GM21737 (cell line): ENCODE results near the gene KNSTRN.

ENCODE experiments used
- ATAC-seq: cut with Tn5 transposase; IDR thresholded peaks from one replicate; pipeline ENCODE4 v1.9.1; 2021; ENCODE audit warnings: mild to moderate bottlenecking, moderate library complexity; ENCODE audit not compliant: unreplicated experiment

The KNSTRN gene

DNA sequence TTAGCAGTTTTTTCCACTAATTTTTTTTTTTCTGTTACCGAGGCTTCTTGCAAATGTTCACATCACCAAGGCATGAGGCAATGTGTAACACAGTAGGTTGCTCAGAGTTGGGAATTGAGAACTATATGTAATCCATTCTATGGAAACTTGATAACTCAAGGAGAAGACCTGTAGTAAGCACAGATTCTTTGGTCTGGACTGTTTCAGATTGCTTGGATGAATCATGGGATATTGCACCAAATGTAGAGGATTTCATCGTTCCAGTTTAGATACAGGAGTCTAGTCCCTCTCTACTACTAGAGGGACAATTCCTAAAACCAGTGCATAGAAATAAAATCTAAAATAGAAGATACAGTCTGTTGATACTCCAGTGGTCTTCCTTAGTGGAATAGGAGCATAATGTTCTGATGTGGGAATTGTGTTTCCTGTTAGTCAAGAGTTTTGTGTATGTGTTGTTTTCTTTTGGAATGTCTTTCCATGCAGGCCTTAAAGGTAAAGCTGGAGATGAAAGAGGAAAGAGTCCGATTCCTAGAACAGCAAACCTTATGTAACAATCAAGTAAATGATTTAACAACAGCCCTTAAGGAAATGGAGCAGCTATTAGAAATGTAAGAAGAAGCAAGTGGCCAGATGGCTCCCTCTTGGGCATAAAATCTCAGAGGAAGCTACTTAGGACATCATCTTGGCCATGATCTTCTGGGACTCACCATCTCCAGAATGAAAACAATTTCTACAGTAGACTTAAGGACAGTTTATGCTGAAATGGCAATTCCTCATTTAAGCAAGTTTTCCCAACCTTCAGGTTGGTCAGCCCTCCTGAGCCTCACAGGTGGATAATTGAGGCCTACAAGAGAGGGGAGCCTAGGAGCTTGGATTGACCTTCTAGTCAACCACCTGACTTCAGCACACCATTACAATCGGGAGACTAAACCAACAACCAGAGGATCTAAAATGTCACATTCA lies 10.7 kb downstream of the KNSTRN start:
- no peak for ATAC-seq

GRCh38 chr15:40397688-40398412 lies 15.3 kb downstream of the KNSTRN start:
- ATAC-seq = no peak

DNA sequence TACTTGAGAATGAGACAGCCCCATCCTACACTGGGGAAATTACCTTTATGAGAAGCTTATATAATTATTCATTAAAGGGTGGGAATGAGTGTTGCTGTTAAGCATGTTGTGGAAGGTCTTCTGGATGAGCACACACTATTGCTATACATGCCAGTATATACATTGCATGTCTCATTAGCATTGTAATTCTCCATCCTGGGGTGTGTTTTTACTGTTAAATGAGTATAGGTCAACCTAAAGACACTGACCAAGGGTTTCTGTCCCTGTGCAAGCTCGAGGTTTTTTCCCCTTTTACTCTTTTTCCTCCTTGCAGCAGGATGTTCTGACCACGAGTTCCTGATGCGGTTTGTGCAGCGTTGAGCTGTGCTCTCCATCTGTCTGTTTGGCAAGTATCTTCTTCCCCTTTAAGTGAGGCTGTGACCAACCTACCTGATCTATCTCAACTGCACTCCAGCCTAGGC lies 15.9 kb downstream of the KNSTRN start:
- peak; percentile 72 for ATAC-seq

- ATAC-seq = no peak
Observed at GRCh38 chr15:40399370-40399769, 16.8 kb downstream of the KNSTRN start.

- ATAC-seq = peak; percentile 84
Observed at GRCh38 chr15:40405501-40406381, 23.2 kb downstream of the KNSTRN start, which contains the start of gene IVD. TSS of gene IVD (plus strand) at chr15:40405795. CDS start at chr15:40405828, 33 bp downstream.

DNA sequence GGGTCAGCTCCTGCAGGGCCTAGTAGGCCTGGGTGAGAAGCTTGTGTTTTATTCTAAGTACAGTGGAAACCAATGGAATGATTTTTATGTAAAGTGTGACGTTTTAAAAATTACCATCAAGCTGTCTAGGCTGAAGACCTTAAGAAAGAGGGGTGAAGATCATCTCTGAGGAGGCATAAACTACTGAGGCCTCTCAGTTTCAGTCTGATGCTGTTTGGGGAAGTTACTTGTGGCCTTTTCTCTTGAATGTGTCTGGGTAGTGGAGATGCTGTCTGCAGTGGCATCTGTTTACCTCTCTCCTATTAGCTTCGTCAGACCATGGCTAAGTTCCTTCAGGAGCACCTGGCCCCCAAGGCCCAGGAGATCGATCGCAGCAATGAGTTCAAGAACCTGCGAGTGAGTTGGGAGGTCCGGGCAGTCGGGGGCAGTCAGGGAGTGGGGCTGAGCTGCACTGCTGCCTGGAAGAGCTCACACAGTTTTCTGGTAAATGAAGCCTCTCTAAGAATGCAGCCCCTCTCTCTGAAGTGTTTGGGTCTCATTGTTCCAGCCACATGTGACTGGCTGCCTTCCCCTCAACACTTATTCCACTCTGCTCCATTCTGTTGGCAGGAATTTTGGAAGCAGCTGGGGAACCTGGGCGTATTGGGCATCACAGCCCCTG lies 24.9 kb downstream of the KNSTRN start:
- ATAC-seq = peak; percentile 48

DNA sequence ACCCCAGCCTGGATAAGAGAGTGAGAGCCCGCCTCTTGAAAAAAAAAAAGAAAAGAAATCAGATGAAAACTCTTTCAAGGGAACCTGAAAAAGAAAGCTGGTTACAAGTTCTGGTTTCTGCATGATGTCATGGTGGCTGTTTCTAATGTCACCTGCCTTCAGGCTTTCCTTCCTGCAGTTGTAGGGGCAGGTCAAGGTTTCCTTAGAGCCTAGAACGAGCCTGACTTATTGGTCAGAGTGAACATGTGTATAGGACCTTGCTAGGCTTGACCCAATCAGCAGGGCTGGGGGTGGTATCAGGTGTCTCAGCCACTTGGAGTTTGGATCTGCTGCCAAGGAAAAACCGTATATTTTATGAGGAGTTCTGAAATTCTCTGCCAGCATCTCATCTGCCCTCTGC lies 26.8 kb downstream of the KNSTRN start:
- no peak for ATAC-seq

GRCh38 chr15:40410476-40410875 lies 28.0 kb downstream of the KNSTRN start:
- no peak for ATAC-seq

DNA sequence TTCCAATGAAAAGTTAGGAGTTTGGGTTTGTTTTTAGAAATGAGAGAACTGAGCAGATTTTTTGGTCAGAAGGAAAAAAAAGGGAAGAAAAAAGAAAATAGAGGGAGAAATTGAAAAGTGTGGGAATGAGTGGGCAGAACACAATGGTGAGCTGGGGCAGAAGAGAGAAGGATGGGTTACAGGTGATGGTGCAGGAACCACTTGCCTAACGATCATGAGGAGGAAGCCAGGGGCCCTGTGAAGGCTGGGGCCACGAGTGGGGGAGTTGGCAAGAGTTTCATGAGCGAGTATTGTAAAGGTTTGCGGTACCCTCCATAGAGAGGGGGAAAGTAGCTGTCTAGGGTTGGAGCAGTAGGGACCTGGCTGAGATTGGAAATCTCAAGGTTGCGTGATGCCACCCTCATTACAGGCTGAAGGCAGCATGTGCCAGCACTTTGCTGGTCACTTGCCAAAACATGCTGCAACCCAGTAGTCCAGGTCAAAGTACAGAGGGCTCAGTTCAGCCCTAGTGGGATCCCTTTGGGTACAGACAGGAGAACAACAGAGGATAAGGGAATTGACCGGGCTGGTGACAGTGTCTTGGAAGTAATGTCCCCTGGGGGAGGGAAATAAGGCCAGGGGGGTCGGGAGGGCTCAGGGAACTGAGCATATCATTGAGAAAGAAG lies 29.7 kb downstream of the KNSTRN start:
- no peak for ATAC-seq

DNA sequence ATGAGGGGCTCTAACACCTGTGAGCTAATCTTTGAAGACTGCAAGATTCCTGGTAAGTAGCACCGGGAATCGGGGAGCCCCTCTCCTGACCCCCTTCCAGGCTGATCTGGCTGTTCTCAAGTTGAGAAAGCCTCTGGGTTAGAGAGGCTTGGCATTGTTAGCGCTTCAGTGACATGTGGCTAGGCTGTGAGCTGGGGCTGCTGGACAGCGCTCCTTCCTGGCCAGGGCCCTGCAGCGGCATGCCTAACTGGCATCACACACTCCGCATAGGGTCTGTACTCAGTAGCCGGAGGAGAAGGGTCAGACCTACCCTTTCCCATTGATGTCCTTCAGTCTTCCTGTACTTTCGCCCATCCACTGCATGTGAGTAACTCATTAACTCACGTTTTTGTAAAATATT lies 30.5 kb downstream of the KNSTRN start:
- no peak for ATAC-seq

DNA sequence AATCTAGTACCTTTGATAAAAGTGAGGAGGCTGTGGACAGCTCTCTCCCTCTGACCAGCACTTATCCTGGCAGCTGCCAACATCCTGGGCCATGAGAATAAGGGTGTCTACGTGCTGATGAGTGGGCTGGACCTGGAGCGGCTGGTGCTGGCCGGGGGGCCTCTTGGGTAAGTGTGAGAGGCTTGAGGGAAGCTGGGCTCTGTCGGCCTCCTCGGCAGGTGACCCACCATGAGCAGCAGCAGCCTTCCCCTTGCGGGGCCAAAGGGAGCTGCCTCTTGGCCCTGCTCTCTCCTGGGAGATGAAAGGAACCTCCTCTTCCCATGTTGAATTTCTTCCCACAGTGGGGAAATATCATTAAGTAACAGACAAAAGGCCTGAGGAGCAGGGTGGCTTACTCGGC lies 32.3 kb downstream of the KNSTRN start:
- no peak for ATAC-seq

GRCh38 chr15:40415226-40415625 lies 32.7 kb downstream of the KNSTRN start:
- ATAC-seq = no peak

- no peak for ATAC-seq
Observed at GRCh38 chr15:40416056-40416455, 33.5 kb downstream of the KNSTRN start.

DNA sequence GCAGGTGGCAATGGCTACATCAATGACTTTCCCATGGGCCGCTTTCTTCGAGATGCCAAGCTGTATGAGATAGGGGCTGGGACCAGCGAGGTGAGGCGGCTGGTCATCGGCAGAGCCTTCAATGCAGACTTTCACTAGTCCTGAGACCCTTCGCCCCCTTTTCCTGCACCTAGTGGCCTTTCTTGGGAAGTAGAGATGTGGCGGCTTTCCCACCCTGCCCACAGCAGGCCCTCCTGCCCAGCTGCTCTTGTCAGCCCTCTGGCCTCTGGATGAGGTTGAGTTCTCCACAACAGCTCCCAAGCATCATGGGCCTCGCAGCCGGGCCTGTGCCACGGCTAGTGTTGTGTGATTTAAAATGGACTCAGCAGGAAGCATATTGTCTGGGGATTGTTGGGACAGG lies 35.6 kb downstream of the KNSTRN start:
- ATAC-seq = no peak

- no peak for ATAC-seq
Observed at GRCh38 chr15:40420071-40420713, 37.7 kb downstream of the KNSTRN start.

GRCh38 chr15:40420793-40421192 lies 38.3 kb downstream of the KNSTRN start:
- ATAC-seq = no peak

DNA sequence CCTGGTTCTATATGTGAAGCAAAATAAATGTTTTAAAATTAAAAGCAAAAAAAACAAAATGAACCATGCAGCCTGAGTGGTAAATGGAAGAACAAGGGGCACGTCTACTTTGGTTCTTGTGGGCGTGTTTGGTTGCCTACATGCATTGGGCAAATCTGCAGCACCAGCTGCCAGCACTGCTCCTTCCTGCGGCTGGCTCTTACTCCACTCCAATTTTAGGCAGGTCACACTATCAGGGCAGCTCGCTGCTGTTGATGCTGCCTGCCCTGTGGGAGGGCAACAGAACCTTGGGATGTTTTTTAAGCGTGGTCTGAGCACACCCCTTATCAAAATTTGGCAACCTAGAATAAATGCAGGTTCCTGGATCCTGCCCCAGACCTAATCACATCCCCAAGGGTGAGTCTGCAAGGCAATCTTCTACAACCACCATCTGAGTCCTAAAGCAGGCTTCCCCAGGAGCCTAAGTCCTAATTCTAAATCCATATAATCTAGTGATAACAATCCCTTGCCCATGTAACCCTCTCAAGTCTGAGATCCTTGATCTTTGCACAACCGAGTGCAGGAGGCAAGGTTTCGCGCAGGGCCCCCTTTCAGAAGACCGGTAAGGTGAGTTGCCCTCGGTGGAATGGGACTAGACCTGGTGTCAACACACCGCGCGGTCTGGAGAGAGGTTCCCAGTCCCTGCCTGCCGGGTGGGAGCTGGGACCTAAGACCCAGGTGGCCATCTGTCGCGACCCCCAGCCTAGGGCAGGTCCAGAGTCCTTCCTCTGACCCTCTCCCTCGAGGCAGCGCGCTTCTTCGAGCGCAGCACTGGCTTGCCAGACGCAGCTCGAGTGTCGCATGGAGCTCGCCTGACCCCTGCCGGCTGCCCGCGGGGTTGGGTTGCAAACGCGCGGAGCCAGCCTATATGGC lies 39.0 kb downstream of the KNSTRN start:
- ATAC-seq = peak; percentile 69

DNA sequence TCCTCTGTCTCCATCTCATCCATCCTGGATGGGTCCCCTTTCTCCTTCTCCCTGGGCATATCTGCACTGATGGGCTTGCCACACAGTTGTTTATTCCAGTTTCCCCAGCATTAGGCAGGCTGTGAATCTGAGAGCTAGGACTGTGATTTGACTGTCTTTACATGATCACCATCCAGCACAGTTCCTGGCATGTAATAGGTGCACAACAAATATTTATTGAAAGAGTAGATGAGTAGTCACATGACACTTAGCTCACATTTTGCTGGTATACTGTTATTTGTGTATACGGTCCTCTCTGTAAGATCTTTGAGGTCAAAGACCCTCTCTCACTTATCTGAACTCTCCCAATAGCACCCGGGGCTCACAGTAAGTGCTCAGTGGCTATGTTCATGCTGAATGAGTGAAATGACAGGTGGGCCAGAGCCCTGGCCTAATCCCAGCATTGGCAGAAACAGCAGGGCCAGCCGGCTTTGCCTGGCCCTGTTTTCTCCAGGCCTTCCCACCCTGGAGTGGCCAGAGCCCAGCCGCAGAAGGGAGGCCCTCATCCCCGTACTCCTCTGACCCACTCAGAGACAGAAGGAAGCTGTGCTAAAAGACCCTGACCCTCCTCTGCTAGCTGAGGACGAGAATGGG lies 42.1 kb downstream of the KNSTRN start:
- ATAC-seq = no peak
